Sigmoid colon (tissue), 7 donors: ENCODE results near the gene RCL1. TPM values are rescaled to one million over a fixed set of nuclear protein-coding genes. Genes with fewer than 3 reads are reported as not detected.

Experiments used
- DNase-seq: peaks from one replicate; pipeline ENCODE4 v3.0.0-alpha.2; 2019
- H3K27ac ChIP-seq, 4 donors: fragments of 200-600 bp; sonication (generic); one replicate each; pipeline ENCODE4 v1.5.1; 2016 to 2019; ENCODE audit warnings: mild to moderate bottlenecking in 1 of 4
- H3K27me3 ChIP-seq, 3 donors: fragments of 200-600 bp; sonication (generic); one replicate each; pipeline ENCODE4 v1.5.1; 2019; ENCODE audit warnings: mild to moderate bottlenecking in 1 of 3
- H3K36me3 ChIP-seq, 4 donors: fragments of 200-600 bp; sonication (generic); one replicate each; pipeline ENCODE4 v1.5.1; 2016 to 2019
- H3K4me1 ChIP-seq, 4 donors: fragments of 200-600 bp; sonication (generic); one replicate each; pipeline ENCODE4 v1.5.1; 2017 to 2019
- H3K4me3 ChIP-seq, 4 donors: fragments of 200-600 bp; sonication (generic); one replicate each; pipeline ENCODE4 v1.5.1; 2017 to 2019; ENCODE audit warnings: mild to moderate bottlenecking in 2 of 4, moderate library complexity in 1 of 4
- H3K9me3 ChIP-seq, 4 donors: fragments of 200-600 bp in 3 of 4; sonication (generic) in 3 of 4; one replicate each; pipeline versions ENCODE4 v1.5.1 to v1.6.1; 2013 to 2019
- CTCF ChIP-seq, 4 experiments: fragments of 450-650 bp in 3 of 4; fragments of 200-600 bp in 1 of 4; IDR thresholded peaks; one replicate each; pipeline ENCODE4 v1.5.1; 2016 to 2019; ENCODE audit warnings: antibody characterized with exemption in 4 of 4, mild to moderate bottlenecking in 3 of 4, moderate library complexity in 2 of 4
- EP300 ChIP-seq, 4 donors: sonication (generic); formaldehyde crosslinking; IDR thresholded peaks; one replicate each; pipeline ENCODE4 v1.6.1; 2017; ENCODE audit warnings: antibody characterized with exemption in 4 of 4
- POLR2A ChIP-seq, 2 donors: fragments of 450-650 bp; IDR thresholded peaks; one replicate each; pipeline ENCODE4 v1.6.1; 2016; ENCODE audit warnings: antibody characterized with exemption in 2 of 2, mild to moderate bottlenecking in 2 of 2, moderate library complexity in 2 of 2
- POLR2AphosphoS5 ChIP-seq, 4 donors: sonication (generic); formaldehyde crosslinking; IDR thresholded peaks; one replicate each; pipeline ENCODE4 v1.6.1; 2017; ENCODE audit warnings: antibody characterized with exemption in 4 of 4
- WGBS, 2 donors: extraction: QIAGEN DNeasy Blood & Tissue Kit; methylation state at CpG; one replicate each; pipeline ENCODE4 v1.1.7; 2013; 5-methylcytosine and 5-hydroxymethylcytosine counted together
- intact Hi-C: fragments of 100-400 bp; cut with DNase I; formaldehyde crosslinking; loops from one replicate; pipeline ENCODE4 v1.15.1; 2023
- polyA plus RNA-seq, 3 donors: library from polyadenylated mRNA; stranded (reverse); fragments of 200-250 nt; gene quantifications; one replicate each; pipeline ENCODE4 v1.2.3, GENCODE V29; 2013
- total RNA-seq, 4 donors: library from RNA; depleted of rRNA; stranded (reverse); fragments of >200 nt; gene quantifications; one replicate each; pipeline ENCODE4 v1.1.0, GENCODE V29; 2016
- donor health status: healthy with polysubstance abuse.
- donor health status: Bipolar disorder and iron deficiency.
- donor health status: healthy.

Gene RCL1
- total RNA-seq (10 to 100 TPM; 19.7 to 24.1 (median 21.9) TPM), polyA plus RNA-seq (10 to 100 TPM in 1 of 3 donors, 1 to 10 TPM in 2; 5.1 to 14.5 (median 8.4) TPM)

- H3K4me3 ChIP-seq, result peak within 1 kb of the TSS; percentile 83 to 98 (median 87)
- H3K9me3 ChIP-seq, result no peaks in the 10 kb centered on the region
- peaks cover 0 to 26% (median 12%) of the 10 kb centered on the region in 4 donors for H3K4me1 ChIP-seq
- peak; percentile 97 for DNase-seq
- WGBS, 2 donors, result 0 to 1% methylated on average over 106 of the region's 106 CpGs
- intact Hi-C loops, result loop anchor here (1.0 to 10.0 kb wide), 4 partner anchors 51 to 642 kb away; partner anchors contain the start of genes AK3, CDC37L1, JAK2 and PLGRKT
- H3K27me3 ChIP-seq, result no peaks in the 10 kb centered on the region
- peak within 1 kb of the TSS; percentile 77 to 90 (median 82) for H3K27ac ChIP-seq
- H3K36me3 ChIP-seq, result no peaks in the 10 kb centered on the region
- TF ChIP-seq POLR2A (IDR thresholded peaks at IDR 0.05), result peak; percentile 16 to 59
- no peak for TF ChIP-seq EP300 (IDR thresholded peaks at IDR 0.05)
- peak; percentile 57 to 80 (median 74) for TF ChIP-seq POLR2AphosphoS5 (IDR thresholded peaks at IDR 0.05)
- TF ChIP-seq CTCF (IDR thresholded peaks at IDR 0.05), result no peak
Observed at GRCh38 chr9:4792572-4793458, at the start of gene RCL1. Gene RCL1, plus strand, starts transcription at chr9:4792944. Its CDS starts 148 bp downstream, at chr9:4793092.

DNA sequence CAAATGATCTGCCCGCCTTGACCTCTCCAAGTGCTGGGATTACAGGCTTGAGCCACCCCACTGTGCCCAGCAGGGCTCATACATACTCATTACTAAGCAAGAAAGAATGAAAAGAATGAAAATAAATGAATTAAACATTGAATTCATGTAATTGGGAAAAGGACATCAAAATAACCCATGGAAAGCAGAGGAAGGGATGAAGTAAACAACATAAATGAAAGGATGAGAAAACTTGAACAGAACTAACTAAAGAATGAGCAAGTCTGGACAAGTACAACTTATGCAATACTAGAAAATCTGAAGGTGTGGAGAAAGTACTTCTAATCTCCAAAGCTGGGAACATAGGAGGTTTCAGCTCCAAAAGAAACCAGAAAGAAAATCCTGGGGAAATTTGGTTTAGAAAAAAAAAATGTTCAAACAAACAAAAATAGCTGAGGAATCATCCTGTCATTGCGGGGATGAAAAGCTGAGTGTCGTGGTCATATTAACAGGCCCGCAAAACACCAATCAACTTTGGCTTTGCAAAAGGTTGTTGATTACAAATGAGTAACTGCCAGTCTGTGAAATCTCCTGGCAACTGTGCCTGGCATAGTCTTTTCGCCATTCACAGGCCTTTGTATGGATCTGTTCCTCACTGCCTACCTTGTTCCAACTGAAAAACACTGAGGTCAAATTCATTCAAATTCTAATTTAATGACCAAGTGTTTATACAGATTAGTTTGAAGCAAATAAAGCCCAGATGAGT lies 49.4 kb upstream of the RCL1 start:
- DNase-seq, result no peak
- H3K4me1 ChIP-seq, result peaks cover 0 to 24% (median 18%) of the 10 kb centered on the region in 4 donors
- H3K27ac ChIP-seq, result no peak overlapping the region
- no peaks in the 10 kb centered on the region for H3K36me3 ChIP-seq
- 75 to 78% methylated on average over 5 of the region's 5 CpGs for WGBS, 2 donors
- intact Hi-C loops, result loop anchor here (2.0 to 10.0 kb wide), 6 partner anchors 49 to 1941 kb away; partner anchors contain the start of genes JAK2, PLGRKT, RCL1 and RFX3
- TF ChIP-seq POLR2A (IDR thresholded peaks at IDR 0.05), result no peak
- TF ChIP-seq EP300 (IDR thresholded peaks at IDR 0.05), result no peak
- TF ChIP-seq POLR2AphosphoS5 (IDR thresholded peaks at IDR 0.05), result no peak
- no peak for TF ChIP-seq CTCF (IDR thresholded peaks at IDR 0.05)
- H3K4me3 ChIP-seq, result no peak overlapping the region
- no peaks in the 10 kb centered on the region for H3K9me3 ChIP-seq
- H3K27me3 ChIP-seq, result no peaks in the 10 kb centered on the region

DNA sequence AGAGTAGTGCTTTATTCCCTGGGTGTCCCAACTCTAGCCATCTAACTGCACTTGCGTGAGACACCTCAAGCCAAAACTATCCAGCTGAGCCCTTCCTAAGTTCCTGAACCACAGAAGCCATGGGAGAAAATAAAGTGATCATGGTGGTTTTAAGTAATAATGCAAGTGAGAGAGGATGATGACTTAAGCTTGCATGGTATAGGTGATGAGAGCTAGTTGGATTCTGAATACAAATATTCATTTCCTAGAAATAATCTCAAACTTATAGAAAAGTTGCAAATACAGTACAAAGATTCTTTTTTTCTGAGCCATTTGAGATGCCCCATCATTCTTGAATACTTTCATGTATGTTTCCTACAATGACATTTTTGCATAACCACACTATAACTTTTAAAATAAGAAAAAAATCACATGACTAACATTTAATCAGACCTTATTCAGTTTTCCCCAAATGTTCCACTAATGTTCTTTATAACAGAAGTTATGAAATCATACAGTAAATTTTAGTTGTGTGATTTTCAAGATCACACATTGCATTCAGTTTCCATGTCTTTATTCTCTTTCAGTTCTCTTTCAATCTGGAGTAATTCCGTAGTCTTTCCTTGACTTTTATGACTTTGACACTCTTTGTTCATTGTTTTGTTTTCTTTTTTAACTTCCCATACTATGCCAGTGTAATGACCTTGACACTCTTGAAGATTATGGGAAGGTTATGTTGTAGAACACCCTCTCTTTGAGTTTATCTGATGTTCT lies 46.3 kb upstream of the RCL1 start:
- Histone ChIP-seq H3K27me3 (no peaks in the 10 kb centered on the region), H3K36me3 (no peaks in the 10 kb centered on the region), H3K4me1 (peaks cover 0 to 6% (median 4%) of the 10 kb centered on the region in 4 donors), H3K4me3 (no peak overlapping the region), H3K9me3 (no peaks in the 10 kb centered on the region), H3K27ac (no peak overlapping the region)
- TF ChIP-seq POLR2AphosphoS5 (IDR thresholded peaks at IDR 0.05) (no peak), POLR2A (IDR thresholded peaks at IDR 0.05) (no peak), CTCF (IDR thresholded peaks at IDR 0.05) (no peak)
- intact Hi-C loops, result loop anchor here (10.0 kb wide), 4 partner anchors 362 to 1938 kb away; partner anchors contain the start of genes PLGRKT and RFX3
- WGBS, 2 donors, result 82 to 90% methylated on average over 2 of the region's 2 CpGs
- DNase-seq, result no peak

- no peak for TF ChIP-seq POLR2A (IDR thresholded peaks at IDR 0.05)
- TF ChIP-seq EP300 (IDR thresholded peaks at IDR 0.05), result no peak
- no peak for TF ChIP-seq POLR2AphosphoS5 (IDR thresholded peaks at IDR 0.05)
- TF ChIP-seq CTCF (IDR thresholded peaks at IDR 0.05), result no peak
- WGBS, 2 donors, result 94 to 96% methylated on average over 5 of the region's 5 CpGs
- intact Hi-C loops, result loop anchor here (10.0 kb wide), 4 partner anchors 364 to 1936 kb away; partner anchors contain the start of genes PLGRKT and RFX3
- Histone ChIP-seq H3K36me3 (no peaks in the 10 kb centered on the region), H3K27me3 (no peaks in the 10 kb centered on the region), H3K4me3 (no peak overlapping the region), H3K27ac (no peak overlapping the region), H3K9me3 (no peaks in the 10 kb centered on the region), H3K4me1 (no peaks in the 10 kb centered on the region)
- no peak for DNase-seq
Observed at GRCh38 chr9:4748612-4749011, 44.1 kb upstream of the RCL1 start.
